GM19193 (cell line): ENCODE data around the gene KMT2B.

Source experiments
- POLR2A ChIP-seq: IDR thresholded peaks from 4 replicates; pipeline ENCODE4 v1.6.1; 2011; ENCODE audit not compliant: insufficient read depth, insufficient read length; ENCODE audit errors: extremely low read depth

Gene KMT2B

GRCh38 chr19:35742121-35742724 is 24.4 kb downstream of the KMT2B start, which contains the start of gene IGFLR1:
TSS of gene IGFLR1 (minus strand) at chr19:35742452. CDS start at chr19:35741180, 1,272 bp downstream.
- peak; percentile 73 for TF ChIP-seq POLR2A

GRCh38 chr19:35743640-35744429 is 26.0 kb downstream of the KMT2B start:
- TF ChIP-seq POLR2A, result no peak

- TF ChIP-seq POLR2A, result peak; percentile 71
Observed at GRCh38 chr19:35744430-35745327, 26.9 kb downstream of the KMT2B start.

GRCh38 chr19:35745328-35746086 is 27.7 kb downstream of the KMT2B start, which contains the start of the genes PSENEN and U2AF1L4:
TSS of gene PSENEN (plus strand) at chr19:35745651. CDS start at chr19:35745931, 280 bp downstream.
TSS of gene U2AF1L4 (minus strand) at chr19:35745418. CDS start at chr19:35745391, 27 bp downstream.
- TF ChIP-seq POLR2A, result peak; percentile 11

GRCh38 chr19:35746087-35746462 is 28.3 kb downstream of the KMT2B start:
- no peak for TF ChIP-seq POLR2A

GRCh38 chr19:35746531-35746930 is 28.7 kb downstream of the KMT2B start:
- no peak for TF ChIP-seq POLR2A

GRCh38 chr19:35748106-35749020 is 30.6 kb downstream of the KMT2B start, which contains the start of gene LIN37:
TSS of gene LIN37 (plus strand) at chr19:35748576. CDS start at chr19:35748725, 149 bp downstream.
- TF ChIP-seq POLR2A, result peak; percentile 68

- TF ChIP-seq POLR2A, result no peak
Observed at GRCh38 chr19:35750167-35750566, 32.4 kb downstream of the KMT2B start.

- no peak for TF ChIP-seq POLR2A
Observed at GRCh38 chr19:35751839-35752745, 34.3 kb downstream of the KMT2B start.

- no peak for TF ChIP-seq POLR2A
Observed at GRCh38 chr19:35752746-35753350, 35.0 kb downstream of the KMT2B start.

GRCh38 chr19:35753634-35754369 is 36.0 kb downstream of the KMT2B start:
- TF ChIP-seq POLR2A, result no peak
